ENCODE results near the gene WNT6. TPM values are rescaled to one million over a fixed set of nuclear protein-coding genes. Genes with fewer than 3 reads are reported as not detected.

WNT6 gene
- total RNA-seq, 1 donor from 2014 or later: 2.6 TPM

DNA sequence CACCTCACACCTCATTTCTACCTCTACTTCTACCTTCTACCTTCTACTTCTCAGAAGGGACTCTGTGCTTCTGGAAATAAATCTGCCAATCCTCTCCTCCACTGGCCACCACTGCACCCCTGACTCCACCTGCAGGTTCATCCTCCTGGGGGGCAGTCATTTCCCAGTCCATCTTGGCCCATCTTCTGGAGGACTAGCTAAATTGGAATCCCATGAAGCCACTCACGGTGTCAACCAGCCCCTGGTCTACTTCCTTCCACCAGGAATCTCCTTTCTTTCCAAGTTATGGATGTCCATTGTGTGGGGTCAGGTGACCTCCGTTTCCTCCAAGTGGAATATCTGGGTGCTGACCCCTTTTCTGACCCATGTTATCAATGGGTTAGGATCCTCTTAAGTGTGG is 24.9 kb downstream of the WNT6 start:
- Mint-ChIP-seq H3K4me1 (ENCODE audit: low read depth, unreplicated experiment) (peaks cover 23% of the 10 kb centered on the region), H3K36me3 (ENCODE audit: low read depth, unreplicated experiment) (no peaks in the 10 kb centered on the region), H3K27ac (ENCODE audit: unreplicated experiment) (no peak overlapping the region), H3K9me3 (ENCODE audit: unreplicated experiment) (peaks cover 7% of the 10 kb centered on the region), H3K4me3 (ENCODE audit: unreplicated experiment) (peak overlapping the region; percentile 54), H3K27me3 (ENCODE audit: low read depth, unreplicated experiment) (peaks cover 78% of the 10 kb centered on the region)
- H3K9ac ChIP-seq (ENCODE audit: low read length): no peak overlapping the region
- H3K4me2 ChIP-seq (ENCODE audit: low read length): no peak overlapping the region
- H3K79me2 ChIP-seq (ENCODE audit: insufficient read depth, low read length): no peaks in the 10 kb centered on the region
- TF ChIP-seq EZH2 (IDR thresholded peaks at IDR 0.05; ENCODE audit: insufficient read depth, low read length): no peak
- no peak for TF ChIP-seq CTCF (IDR thresholded peaks at IDR 0.05; ENCODE audit: insufficient read depth, low read depth, low read length)
- no peak overlapping the region for H2AFZ ChIP-seq (ENCODE audit: low read depth, low read length)
- DNase-seq (ENCODE audit: low read depth): no peak
- H3K4me3 ChIP-seq (ENCODE audit: insufficient read depth, low read depth, low read length): no peak overlapping the region
- FAIRE-seq: no peak
- H3K36me3 ChIP-seq (ENCODE audit: insufficient read depth, low read length): no peaks in the 10 kb centered on the region
- H3K27me3 ChIP-seq (ENCODE audit: insufficient read depth, low read length): peaks cover 75% of the 10 kb centered on the region
- peaks cover 4% of the 10 kb centered on the region for H3K9me3 ChIP-seq (ENCODE audit: insufficient read depth, low read depth, low read length)
- H4K20me1 ChIP-seq (ENCODE audit: insufficient read depth, low read length): peaks cover 3% of the 10 kb centered on the region
- H3K4me1 ChIP-seq (ENCODE audit: insufficient read depth, low read length): no peaks in the 10 kb centered on the region
- no peak overlapping the region for H3K27ac ChIP-seq (ENCODE audit: low read depth, low read length)

DNA sequence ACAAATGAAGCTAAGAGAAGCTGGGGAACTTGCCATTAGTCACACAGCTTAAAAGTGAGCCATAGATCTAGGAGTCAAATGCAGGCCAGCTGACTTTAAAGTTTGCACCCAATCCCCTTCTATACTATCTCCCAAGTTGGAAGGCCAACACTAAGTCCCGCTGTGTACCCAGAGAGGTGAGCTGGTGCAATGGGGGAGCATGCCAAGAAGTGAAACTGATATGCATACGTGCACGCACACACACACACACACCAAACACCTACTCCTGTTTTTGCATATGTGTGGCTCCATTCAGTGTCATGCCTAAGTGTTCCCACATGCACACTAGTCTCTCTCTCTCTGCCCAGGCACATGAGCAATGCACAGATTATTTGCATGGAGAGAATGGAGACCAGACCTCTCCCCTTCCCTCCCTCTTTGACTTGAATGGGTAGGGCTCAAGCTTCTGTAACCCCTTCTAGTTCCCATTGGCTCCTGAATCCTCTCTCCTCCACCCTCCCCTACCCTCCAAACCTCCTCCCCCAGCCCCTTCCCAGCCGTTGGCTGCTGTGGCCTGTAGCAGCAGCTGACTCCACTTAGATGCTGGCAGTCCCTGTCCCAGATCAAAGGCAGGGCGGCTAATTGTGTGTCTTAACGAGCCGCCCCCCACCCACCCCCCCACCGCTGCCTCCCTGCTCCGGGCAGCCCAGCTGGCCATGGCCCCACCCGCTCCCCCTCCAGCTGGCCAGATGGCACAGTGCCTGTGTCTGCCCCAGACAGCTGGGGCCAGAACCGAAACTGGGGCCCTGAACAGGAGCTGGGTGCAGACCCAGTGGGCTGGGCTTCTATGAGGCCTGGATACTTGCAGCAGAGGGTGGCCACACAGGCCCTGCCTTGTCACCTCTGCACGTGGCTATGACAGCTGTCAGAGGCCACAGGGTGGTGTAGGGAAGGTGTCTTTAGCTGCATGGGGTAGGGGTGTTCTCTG is 26.7 kb downstream of the WNT6 start:
- Histone ChIP-seq H3K4me3 (ENCODE audit: insufficient read depth, low read depth, low read length) (no peak overlapping the region), H3K4me1 (ENCODE audit: insufficient read depth, low read length) (no peaks in the 10 kb centered on the region), H2AFZ (ENCODE audit: low read depth, low read length) (no peak overlapping the region), H3K79me2 (ENCODE audit: insufficient read depth, low read length) (no peaks in the 10 kb centered on the region), H3K4me2 (ENCODE audit: low read length) (no peak overlapping the region), H3K27me3 (ENCODE audit: insufficient read depth, low read length) (peaks cover 78% of the 10 kb centered on the region), H4K20me1 (ENCODE audit: insufficient read depth, low read length) (peaks cover 3% of the 10 kb centered on the region), H3K9me3 (ENCODE audit: insufficient read depth, low read depth, low read length) (peaks cover under 1% of the 10 kb centered on the region), H3K36me3 (ENCODE audit: insufficient read depth, low read length) (no peaks in the 10 kb centered on the region), H3K27ac (ENCODE audit: low read depth, low read length) (no peak overlapping the region), H3K9ac (ENCODE audit: low read length) (no peak overlapping the region)
- Mint-ChIP-seq H3K9me3 (ENCODE audit: unreplicated experiment) (peaks cover 7% of the 10 kb centered on the region), H3K36me3 (ENCODE audit: low read depth, unreplicated experiment) (no peaks in the 10 kb centered on the region), H3K27me3 (ENCODE audit: low read depth, unreplicated experiment) (peaks cover 84% of the 10 kb centered on the region), H3K27ac (ENCODE audit: unreplicated experiment) (no peak overlapping the region), H3K4me3 (ENCODE audit: unreplicated experiment) (no peak overlapping the region), H3K4me1 (ENCODE audit: low read depth, unreplicated experiment) (peaks cover 18% of the 10 kb centered on the region)
- TF ChIP-seq EZH2 (IDR thresholded peaks at IDR 0.05; ENCODE audit: insufficient read depth, low read length) (no peak), CTCF (IDR thresholded peaks at IDR 0.05; ENCODE audit: insufficient read depth, low read depth, low read length) (no peak)
- DNase-seq (ENCODE audit: low read depth) (no peak), FAIRE-seq (no peak)

DNA sequence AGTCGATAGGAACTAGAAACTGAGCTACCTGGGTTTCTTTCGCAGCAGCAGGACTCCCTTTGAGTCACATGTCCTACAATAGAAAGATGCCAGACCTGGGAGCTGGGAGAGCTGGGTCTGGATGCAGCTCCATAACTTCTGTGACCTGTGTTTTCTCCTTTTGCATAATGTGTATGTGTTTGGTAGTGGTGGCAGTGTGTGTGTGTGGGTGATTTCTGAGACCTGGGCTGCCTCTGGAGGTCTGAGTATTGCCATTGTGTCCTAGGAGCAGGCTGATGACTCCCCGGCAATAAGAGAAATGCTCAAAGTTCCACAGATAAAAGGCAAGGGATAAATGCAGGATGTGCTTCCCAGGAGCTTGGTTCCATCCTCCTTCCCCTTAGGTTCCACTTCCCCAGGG is 27.5 kb downstream of the WNT6 start:
- no peak overlapping the region for H3K4me3 Mint-ChIP-seq (ENCODE audit: unreplicated experiment)
- Histone ChIP-seq H4K20me1 (ENCODE audit: insufficient read depth, low read length) (peaks cover 3% of the 10 kb centered on the region), H3K79me2 (ENCODE audit: insufficient read depth, low read length) (no peaks in the 10 kb centered on the region), H3K27ac (ENCODE audit: low read depth, low read length) (no peak overlapping the region), H3K36me3 (ENCODE audit: insufficient read depth, low read length) (no peaks in the 10 kb centered on the region), H3K9ac (ENCODE audit: low read length) (no peak overlapping the region), H3K27me3 (ENCODE audit: insufficient read depth, low read length) (peaks cover 78% of the 10 kb centered on the region), H2AFZ (ENCODE audit: low read depth, low read length) (no peak overlapping the region), H3K4me2 (ENCODE audit: low read length) (no peak overlapping the region), H3K4me1 (ENCODE audit: insufficient read depth, low read length) (no peaks in the 10 kb centered on the region), H3K9me3 (ENCODE audit: insufficient read depth, low read depth, low read length) (no peaks in the 10 kb centered on the region), H3K4me3 (ENCODE audit: insufficient read depth, low read depth, low read length) (no peak overlapping the region)
- FAIRE-seq (no peak), DNase-seq (ENCODE audit: low read depth) (no peak)
- no peak for TF ChIP-seq CTCF (IDR thresholded peaks at IDR 0.05; ENCODE audit: insufficient read depth, low read depth, low read length)
- TF ChIP-seq EZH2 (IDR thresholded peaks at IDR 0.05; ENCODE audit: insufficient read depth, low read length): no peak
- H3K4me1 Mint-ChIP-seq (ENCODE audit: low read depth, unreplicated experiment): peaks cover 14% of the 10 kb centered on the region
- no peak overlapping the region for H3K27ac Mint-ChIP-seq (ENCODE audit: unreplicated experiment)
- H3K27me3 Mint-ChIP-seq (ENCODE audit: low read depth, unreplicated experiment): peaks cover 84% of the 10 kb centered on the region
- H3K36me3 Mint-ChIP-seq (ENCODE audit: low read depth, unreplicated experiment): no peaks in the 10 kb centered on the region
- peaks cover 7% of the 10 kb centered on the region for H3K9me3 Mint-ChIP-seq (ENCODE audit: unreplicated experiment)
